Retinal pigment epithelial cell (primary cell): ENCODE results near the gene LRRC17.

Experiments
- DNase-seq: peaks from one replicate; pipeline ENCODE4 v3.0.0-alpha.2; 2010; ENCODE audit warnings: low read depth
- H3K4me3 ChIP-seq: 2 replicates; pipeline ENCODE4 v1.5.1; 2011; ENCODE audit warnings: mild to moderate bottlenecking, low read length, control low read depth, moderate library complexity
- CTCF ChIP-seq: conservative IDR thresholded peaks from 2 replicates; pipeline ENCODE4 v1.5.1; 2011; ENCODE audit warnings: low read depth, low read length, control low read depth, inconsistent platforms

The LRRC17 gene

GRCh38 chr7:102890292-102890970 is 22.4 kb upstream of the LRRC17 start:
- no peak for TF ChIP-seq CTCF
- DNase-seq = no peak
- no peak overlapping the region for H3K4me3 ChIP-seq

- DNase-seq = no peak
- no peak overlapping the region for H3K4me3 ChIP-seq
- TF ChIP-seq CTCF = no peak
These were observed 21.7 kb upstream of the LRRC17 start for GRCh38 chr7:102890971-102891692.

- TF ChIP-seq CTCF = no peak
- DNase-seq = peak; percentile 89
- H3K4me3 ChIP-seq = no peak overlapping the region
These were observed 21.0 kb upstream of the LRRC17 start for GRCh38 chr7:102891693-102892261.

- TF ChIP-seq CTCF = no peak
- DNase-seq = no peak
- H3K4me3 ChIP-seq = no peak overlapping the region
These were observed 20.0 kb upstream of the LRRC17 start for GRCh38 chr7:102892631-102893278.

- no peak for TF ChIP-seq CTCF
- DNase-seq = no peak
These were observed 17.2 kb upstream of the LRRC17 start for GRCh38 chr7:102895602-102896001.

GRCh38 chr7:102896585-102896984 is 16.2 kb upstream of the LRRC17 start:
- no peak overlapping the region for H3K4me3 ChIP-seq
- no peak for DNase-seq
- no peak for TF ChIP-seq CTCF

More at GRCh38 chr7:102895602-102896001, 17.2 kb upstream of the LRRC17 start:
- H3K4me3 ChIP-seq = no peak overlapping the region
